HepG2 (cell line): ENCODE results near the gene DNAJC12. TPM values are rescaled to one million over a fixed set of nuclear protein-coding genes. Genes with fewer than 3 reads are reported as not detected.

Experiments
- CHCHD3 ChIP-seq: sonication (generic); formaldehyde crosslinking; IDR thresholded peaks from 2 replicates; pipeline ENCODE4 v1.8.0; 2022; ENCODE audit warnings: mild to moderate bottlenecking, missing genetic modification reagents, moderate library complexity
- GFI1 ChIP-seq: sonication (generic); formaldehyde crosslinking; IDR thresholded peaks from 2 replicates; pipeline ENCODE4 v1.5.0; 2020; ENCODE audit warnings: missing genetic modification reagents, mild to moderate bottlenecking, borderline replicate concordance
- MAFG ChIP-seq: sonication (generic); formaldehyde crosslinking; IDR thresholded peaks from 2 replicates; pipeline ENCODE4 v1.5.1; 2020; ENCODE audit warnings: mild to moderate bottlenecking, missing genetic modification reagents
- MYC ChIP-seq: sonication (generic); formaldehyde crosslinking; IDR thresholded peaks from 2 replicates; pipeline ENCODE4 v1.9.0; 2021; ENCODE audit warnings: missing genetic modification reagents, borderline replicate concordance
- NBN ChIP-seq: fragments of 450-650 bp; conservative IDR thresholded peaks from 2 replicates; pipeline ENCODE4 v1.6.1; 2017
- NR2F6 ChIP-seq, 2 experiments: IDR thresholded peaks; 2 replicates each; pipeline ENCODE4 v1.6.1; 2016; ENCODE audit warnings: antibody characterized with exemption in 1 of 2, mild to moderate bottlenecking in 1 of 2
- PITX1 ChIP-seq: sonication (generic); formaldehyde crosslinking; IDR thresholded peaks from 2 replicates; pipeline ENCODE4 v1.5.1; 2020; ENCODE audit warnings: mild to moderate bottlenecking, missing genetic modification reagents
- SMAD3 ChIP-seq: sonication (generic); formaldehyde crosslinking; IDR thresholded peaks from 2 replicates; pipeline ENCODE4 v1.4.0; 2020; ENCODE audit warnings: missing genetic modification reagents
- SOX6 ChIP-seq, 2 experiments: fragments of 450-650 bp in 1 of 2; sonication (generic) in 1 of 2; formaldehyde crosslinking in 1 of 2; IDR thresholded peaks; 2 replicates each; pipeline versions ENCODE4 v1.4.0 to v1.6.1; 2017 to 2020; ENCODE audit warnings: antibody characterized with exemption in 1 of 2, mild to moderate bottlenecking in 1 of 2, missing genetic modification reagents in 1 of 2
- ZIK1 ChIP-seq: sonication (generic); formaldehyde crosslinking; IDR thresholded peaks from 2 replicates; pipeline ENCODE4 v1.5.0; 2020; ENCODE audit warnings: mild to moderate bottlenecking, low read depth, missing genetic modification reagents, borderline replicate concordance
- polyA plus RNA-seq, 8 experiments: library from polyadenylated mRNA; depleted of rRNA in 3 of 8; stranded (reverse) in 7 of 8; unstranded in 1 of 8; fragments of >200 nt; fragmentation: Illumina TruSeq in 4 of 8; extraction: Trizol in 4 of 8; gene quantifications; 2 replicates each; pipeline versions ENCODE4 v1.2.1 to v1.2.3, GENCODE V29; 2011 to 2016; ENCODE audit warnings: low read depth in 4 of 8, missing spikeins in 1 of 8, mixed read lengths in 1 of 8; ENCODE audit not compliant: insufficient read depth in 1 of 8
- total RNA-seq, 5 experiments: library from RNA; depleted of rRNA; stranded (reverse); fragments of >200 nt; fragmentation: Illumina TruSeq; extraction: Trizol; gene quantifications; 2 replicates each; pipeline ENCODE4 v1.2.3, GENCODE V29; 2016; ENCODE audit warnings: low read depth in 1 of 5
- TF ChIP-seq, protein P1 (sequence below): sonication (generic); formaldehyde crosslinking; IDR thresholded peaks from 2 replicates; pipeline ENCODE4 v1.5.0; 2020; ENCODE audit warnings: mild to moderate bottlenecking, missing genetic modification reagents
- TF ChIP-seq, protein P2 (sequence below): sonication (generic); formaldehyde crosslinking; IDR thresholded peaks from one replicate; pipeline ENCODE4 v1.5.1; 2020; ENCODE audit warnings: mild to moderate bottlenecking, missing genetic modification reagents; ENCODE audit errors: not compliant biosample characterization
- TF ChIP-seq, protein P3 (sequence below): sonication (generic); formaldehyde crosslinking; IDR thresholded peaks from 2 replicates; pipeline ENCODE4 v1.8.0; 2022; ENCODE audit warnings: mild to moderate bottlenecking, missing genetic modification reagents
- TF ChIP-seq, protein P4 (sequence below): fragments of 450-650 bp; IDR thresholded peaks from 2 replicates; pipeline ENCODE4 v1.6.1; 2017

DNAJC12 gene
- total and polyA plus RNA-seq, 2 of the 13 experiments (the other 11 are each of a cell fraction or from before 2014, with no cell fraction given): 11.6 to 43.9 TPM

DNA sequence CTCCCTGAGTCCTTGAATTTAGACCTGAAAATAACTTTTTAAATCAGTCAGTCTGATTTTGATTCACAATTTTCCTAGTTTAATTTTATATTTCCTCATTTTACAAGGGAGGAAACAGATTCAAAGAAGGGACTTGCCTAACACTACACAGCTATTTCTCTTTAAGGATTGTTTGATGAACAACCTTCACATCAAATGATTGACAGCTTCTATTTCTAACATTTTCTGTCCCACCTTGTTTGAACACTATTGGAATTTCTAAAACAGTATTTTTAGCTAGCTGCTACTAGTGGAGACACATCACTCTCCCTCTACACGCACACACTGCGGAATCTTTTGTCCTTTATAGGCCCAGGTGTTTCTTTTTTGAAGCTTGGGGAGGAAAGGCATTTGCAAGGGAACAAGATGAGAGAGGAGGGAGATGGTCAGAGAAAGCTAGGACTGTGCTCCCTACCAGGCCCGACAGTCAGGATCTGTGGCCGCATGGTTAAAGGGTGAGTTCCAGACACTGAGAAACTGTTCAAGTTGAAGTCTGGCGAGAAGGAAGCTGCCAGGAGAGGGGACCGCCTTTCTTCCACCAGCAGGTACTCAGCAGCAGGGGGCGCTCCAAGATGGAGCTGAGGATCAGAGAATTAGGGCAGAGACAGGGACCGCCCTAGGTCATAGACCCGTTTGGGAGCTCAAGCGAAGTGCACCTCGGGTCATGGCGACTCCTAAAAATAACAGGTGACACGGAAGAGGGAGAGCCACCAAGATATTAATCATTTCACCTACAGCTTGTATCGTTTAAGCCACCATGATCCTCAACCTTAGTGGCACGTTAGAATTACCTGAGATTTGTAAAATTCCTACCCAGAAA, 49.7 kb downstream of the DNAJC12 start (continued):
- TF ChIP-seq PITX1 (CRISPR knock-in tag): 0 out of 2 replicates have a peak, but pooled peaks have one; percentile 22
- TF ChIP-seq, protein P1, sequence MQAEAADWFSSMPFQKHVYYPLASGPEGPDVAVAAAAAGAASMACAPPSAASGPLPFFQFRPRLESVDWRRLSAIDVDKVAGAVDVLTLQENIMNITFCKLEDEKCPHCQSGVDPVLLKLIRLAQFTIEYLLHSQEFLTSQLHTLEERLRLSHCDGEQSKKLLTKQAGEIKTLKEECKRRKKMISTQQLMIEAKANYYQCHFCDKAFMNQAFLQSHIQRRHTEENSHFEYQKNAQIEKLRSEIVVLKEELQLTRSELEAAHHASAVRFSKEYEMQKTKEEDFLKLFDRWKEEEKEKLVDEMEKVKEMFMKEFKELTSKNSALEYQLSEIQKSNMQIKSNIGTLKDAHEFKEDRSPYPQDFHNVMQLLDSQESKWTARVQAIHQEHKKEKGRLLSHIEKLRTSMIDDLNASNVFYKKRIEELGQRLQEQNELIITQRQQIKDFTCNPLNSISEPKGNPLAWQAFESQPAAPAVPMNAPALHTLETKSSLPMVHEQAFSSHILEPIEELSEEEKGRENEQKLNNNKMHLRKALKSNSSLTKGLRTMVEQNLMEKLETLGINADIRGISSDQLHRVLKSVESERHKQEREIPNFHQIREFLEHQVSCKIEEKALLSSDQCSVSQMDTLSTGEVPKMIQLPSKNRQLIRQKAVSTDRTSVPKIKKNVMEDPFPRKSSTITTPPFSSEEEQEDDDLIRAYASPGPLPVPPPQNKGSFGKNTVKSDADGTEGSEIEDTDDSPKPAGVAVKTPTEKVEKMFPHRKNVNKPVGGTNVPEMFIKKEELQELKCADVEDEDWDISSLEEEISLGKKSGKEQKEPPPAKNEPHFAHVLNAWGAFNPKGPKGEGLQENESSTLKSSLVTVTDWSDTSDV: no peak
- no peak for TF ChIP-seq NBN
- no peak for TF ChIP-seq MAFG (CRISPR knock-in tag)
- peak; percentile 62 for TF ChIP-seq GFI1 (CRISPR knock-in tag)
- no peak for TF ChIP-seq NR2F6 (IDR thresholded peaks at IDR 0.05)
- TF ChIP-seq NR2F6 (CRISPR knock-in tag; IDR thresholded peaks at IDR 0.05): 0 out of 2 replicates have a peak, but pooled peaks have one; percentile 33
- TF ChIP-seq, protein P2, sequence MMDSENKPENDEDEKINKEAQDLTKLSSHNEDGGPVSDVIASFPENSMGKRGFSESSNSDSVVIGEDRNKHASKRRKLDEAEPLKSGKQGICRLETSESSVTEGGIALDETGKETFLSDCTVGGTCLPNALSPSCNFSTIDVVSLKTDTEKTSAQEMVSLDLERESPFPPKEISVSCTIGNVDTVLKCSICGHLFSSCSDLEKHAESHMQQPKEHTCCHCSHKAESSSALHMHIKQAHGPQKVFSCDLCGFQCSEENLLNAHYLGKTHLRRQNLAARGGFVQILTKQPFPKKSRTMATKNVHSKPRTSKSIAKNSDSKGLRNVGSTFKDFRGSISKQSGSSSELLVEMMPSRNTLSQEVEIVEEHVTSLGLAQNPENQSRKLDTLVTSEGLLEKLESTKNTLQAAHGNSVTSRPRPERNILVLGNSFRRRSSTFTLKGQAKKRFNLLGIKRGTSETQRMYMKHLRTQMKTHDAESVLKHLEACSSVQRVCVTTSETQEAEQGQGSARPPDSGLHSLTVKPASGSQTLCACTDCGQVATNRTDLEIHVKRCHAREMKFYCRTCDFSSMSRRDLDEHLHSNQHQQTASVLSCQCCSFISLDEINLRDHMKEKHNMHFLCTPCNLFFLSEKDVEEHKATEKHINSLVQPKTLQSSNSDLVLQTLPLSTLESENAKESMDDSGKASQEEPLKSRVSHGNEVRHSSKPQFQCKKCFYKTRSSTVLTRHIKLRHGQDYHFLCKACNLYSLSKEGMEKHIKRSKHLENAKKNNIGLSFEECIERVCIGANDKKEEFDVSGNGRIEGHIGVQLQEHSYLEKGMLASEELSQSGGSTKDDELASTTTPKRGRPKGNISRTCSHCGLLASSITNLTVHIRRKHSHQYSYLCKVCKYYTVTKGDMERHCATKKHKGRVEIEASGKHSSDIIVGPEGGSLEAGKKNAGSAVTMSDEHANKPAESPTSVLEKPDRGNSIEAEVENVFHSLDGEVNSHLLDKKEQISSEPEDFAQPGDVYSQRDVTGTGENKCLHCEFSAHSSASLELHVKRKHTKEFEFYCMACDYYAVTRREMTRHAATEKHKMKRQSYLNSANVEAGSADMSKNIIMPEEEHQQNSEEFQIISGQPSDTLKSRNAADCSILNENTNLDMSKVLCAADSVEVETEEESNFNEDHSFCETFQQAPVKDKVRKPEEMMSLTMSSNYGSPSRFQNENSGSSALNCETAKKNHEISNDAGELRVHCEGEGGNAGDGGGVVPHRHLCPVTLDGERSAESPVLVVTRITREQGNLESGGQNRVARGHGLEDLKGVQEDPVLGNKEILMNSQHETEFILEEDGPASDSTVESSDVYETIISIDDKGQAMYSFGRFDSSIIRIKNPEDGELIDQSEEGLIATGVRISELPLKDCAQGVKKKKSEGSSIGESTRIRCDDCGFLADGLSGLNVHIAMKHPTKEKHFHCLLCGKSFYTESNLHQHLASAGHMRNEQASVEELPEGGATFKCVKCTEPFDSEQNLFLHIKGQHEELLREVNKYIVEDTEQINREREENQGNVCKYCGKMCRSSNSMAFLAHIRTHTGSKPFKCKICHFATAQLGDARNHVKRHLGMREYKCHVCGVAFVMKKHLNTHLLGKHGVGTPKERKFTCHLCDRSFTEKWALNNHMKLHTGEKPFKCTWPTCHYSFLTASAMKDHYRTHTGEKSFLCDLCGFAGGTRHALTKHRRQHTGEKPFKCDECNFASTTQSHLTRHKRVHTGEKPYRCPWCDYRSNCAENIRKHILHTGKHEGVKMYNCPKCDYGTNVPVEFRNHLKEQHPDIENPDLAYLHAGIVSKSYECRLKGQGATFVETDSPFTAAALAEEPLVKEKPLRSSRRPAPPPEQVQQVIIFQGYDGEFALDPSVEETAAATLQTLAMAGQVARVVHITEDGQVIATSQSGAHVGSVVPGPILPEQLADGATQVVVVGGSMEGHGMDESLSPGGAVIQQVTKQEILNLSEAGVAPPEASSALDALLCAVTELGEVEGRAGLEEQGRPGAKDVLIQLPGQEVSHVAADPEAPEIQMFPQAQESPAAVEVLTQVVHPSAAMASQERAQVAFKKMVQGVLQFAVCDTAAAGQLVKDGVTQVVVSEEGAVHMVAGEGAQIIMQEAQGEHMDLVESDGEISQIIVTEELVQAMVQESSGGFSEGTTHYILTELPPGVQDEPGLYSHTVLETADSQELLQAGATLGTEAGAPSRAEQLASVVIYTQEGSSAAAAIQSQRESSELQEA (CRISPR knock-in tag): no peak
- TF ChIP-seq, protein P3, sequence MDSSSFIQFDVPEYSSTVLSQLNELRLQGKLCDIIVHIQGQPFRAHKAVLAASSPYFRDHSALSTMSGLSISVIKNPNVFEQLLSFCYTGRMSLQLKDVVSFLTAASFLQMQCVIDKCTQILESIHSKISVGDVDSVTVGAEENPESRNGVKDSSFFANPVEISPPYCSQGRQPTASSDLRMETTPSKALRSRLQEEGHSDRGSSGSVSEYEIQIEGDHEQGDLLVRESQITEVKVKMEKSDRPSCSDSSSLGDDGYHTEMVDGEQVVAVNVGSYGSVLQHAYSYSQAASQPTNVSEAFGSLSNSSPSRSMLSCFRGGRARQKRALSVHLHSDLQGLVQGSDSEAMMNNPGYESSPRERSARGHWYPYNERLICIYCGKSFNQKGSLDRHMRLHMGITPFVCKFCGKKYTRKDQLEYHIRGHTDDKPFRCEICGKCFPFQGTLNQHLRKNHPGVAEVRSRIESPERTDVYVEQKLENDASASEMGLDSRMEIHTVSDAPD (CRISPR knock-in tag): no peak
- no peak for TF ChIP-seq SOX6 (IDR thresholded peaks at IDR 0.05)
- TF ChIP-seq SOX6 (CRISPR knock-in tag; IDR thresholded peaks at IDR 0.05): peak; percentile 25; the same call in 1 of the 2 replicates
- TF ChIP-seq MYC (CRISPR knock-in tag): no peak
- TF ChIP-seq, protein P4, sequence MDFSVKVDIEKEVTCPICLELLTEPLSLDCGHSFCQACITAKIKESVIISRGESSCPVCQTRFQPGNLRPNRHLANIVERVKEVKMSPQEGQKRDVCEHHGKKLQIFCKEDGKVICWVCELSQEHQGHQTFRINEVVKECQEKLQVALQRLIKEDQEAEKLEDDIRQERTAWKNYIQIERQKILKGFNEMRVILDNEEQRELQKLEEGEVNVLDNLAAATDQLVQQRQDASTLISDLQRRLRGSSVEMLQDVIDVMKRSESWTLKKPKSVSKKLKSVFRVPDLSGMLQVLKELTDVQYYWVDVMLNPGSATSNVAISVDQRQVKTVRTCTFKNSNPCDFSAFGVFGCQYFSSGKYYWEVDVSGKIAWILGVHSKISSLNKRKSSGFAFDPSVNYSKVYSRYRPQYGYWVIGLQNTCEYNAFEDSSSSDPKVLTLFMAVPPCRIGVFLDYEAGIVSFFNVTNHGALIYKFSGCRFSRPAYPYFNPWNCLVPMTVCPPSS: no peak
- no peak for TF ChIP-seq CHCHD3 (CRISPR knock-in tag)
- TF ChIP-seq ZIK1 (CRISPR knock-in tag): no peak
- TF ChIP-seq SMAD3 (CRISPR knock-in tag): 0 out of 2 replicates have a peak, but pooled peaks have one; percentile 71
